GM19395 (cell line): ENCODE measurements around the gene BRD1.
"Not testable (repeated sequence)": the region's sequence is repeated elsewhere in the genome, so short reads cannot be mapped to it uniquely, and the experiment has no call there.

Experiments used
- ATAC-seq: cut with Tn5 transposase; IDR thresholded peaks from one replicate; pipeline ENCODE4 v1.9.1; 2021; ENCODE audit warnings: mild to moderate bottlenecking, moderate library complexity; ENCODE audit not compliant: unreplicated experiment

Gene BRD1

GRCh38 chr22:49853981-49854831 is 26.5 kb upstream of the BRD1 start:
- ATAC-seq: peak; percentile 26

GRCh38 chr22:49852898-49853894 is 25.5 kb upstream of the BRD1 start, which contains the start of gene ZBED4:
Gene ZBED4, plus strand, starts transcription at chr22:49853844. Its CDS starts 29,819 bp downstream, at chr22:49883663.
- ATAC-seq: peak; percentile 75

DNA sequence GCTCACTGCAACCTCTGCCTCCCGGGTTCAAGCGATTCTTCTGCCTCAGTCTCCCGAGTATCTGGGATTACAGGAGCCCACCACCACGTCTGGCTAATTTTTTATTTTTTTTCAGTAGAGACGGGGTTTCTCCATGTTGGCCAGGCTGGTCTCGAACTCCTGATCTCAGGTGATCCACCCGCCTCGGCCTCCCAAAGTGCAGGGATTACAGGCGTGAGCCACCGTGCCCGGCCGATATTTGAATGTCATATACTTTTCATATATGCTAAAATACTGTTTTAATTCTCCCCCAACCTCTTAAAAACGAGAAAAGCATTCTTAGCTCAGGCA is 24.9 kb upstream of the BRD1 start:
- not testable (repeated sequence) for ATAC-seq

DNA sequence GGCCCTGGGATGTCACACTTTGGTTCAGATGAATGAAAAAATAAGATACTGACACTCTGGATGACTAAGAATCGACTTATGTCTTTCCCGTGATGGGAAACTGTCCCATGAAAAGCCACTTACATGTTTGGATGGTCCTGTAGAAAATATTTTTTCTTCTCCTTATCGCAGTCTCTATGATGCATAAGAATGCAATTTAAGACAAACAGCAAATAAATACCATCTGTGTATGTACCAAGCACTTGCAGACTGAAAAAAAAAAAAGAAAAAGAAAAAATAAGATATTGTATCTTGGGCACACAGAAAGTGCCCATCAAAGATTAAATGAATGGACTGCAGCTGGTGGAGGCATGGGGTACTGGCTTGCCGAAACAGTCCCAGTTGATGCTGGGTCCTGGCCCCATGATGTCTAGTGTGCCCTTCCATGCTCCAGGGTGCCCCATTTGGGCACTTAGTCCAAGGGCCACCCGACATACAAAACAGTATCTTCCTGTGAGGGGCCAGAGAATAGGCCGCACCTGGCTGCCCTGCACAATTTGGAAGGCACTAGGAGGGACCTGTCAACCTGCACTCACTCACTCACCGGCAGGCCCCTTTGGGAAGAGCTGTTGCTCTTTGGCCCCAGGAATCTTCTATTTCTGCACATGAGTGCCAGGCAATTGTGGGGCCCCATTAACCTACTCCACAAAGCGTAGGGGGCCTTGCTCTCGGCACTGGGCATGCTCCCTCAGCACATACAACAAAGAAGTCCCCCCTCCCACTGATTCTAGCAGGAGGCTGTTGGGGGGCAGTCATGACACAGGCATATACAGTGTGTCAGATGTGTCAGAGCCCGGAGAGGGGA is 23.5 kb upstream of the BRD1 start:
- no peak for ATAC-seq

DNA sequence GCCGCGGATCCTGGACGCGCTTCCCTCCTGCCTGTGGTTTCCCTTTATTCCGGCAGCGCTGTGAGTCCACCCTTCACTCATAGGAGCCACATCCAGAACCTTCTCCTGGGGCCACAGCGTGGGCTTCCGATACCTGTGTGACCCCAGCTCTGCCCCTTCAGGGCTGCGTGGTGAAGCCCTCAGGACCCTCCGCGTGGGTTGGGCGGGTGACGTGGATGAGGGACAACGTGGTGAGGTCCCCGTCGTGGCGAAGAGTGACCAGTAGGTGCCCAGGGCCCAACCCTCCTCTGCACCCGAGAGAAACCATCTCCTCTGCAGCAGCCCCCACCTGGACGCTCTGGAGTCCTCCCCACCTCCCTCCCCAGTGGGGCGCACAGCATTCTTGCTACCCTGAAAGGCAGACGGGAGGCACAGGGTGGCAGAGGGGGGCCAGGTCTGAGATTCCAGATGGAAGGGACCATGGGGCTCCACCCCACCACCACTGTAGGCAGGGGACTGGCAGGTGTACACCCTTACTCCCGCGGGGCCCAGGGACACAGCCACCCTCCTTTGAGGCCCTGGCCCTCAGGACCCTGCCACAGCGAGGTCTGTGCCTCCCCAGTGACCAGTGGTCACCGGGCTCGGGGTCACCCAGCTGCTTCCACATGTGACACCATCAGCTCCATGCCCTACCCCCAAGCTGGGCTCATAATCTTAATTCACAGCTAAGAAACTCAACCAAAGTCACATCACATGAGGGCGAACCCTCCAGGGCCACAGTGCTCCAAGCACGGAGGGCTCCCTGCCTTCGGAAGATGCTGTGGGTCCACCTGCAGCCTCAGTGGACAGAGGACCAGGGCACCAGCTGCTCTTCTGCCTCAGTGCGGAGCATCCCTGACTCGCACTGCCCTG is 22.6 kb upstream of the BRD1 start:
- ATAC-seq: no peak

DNA sequence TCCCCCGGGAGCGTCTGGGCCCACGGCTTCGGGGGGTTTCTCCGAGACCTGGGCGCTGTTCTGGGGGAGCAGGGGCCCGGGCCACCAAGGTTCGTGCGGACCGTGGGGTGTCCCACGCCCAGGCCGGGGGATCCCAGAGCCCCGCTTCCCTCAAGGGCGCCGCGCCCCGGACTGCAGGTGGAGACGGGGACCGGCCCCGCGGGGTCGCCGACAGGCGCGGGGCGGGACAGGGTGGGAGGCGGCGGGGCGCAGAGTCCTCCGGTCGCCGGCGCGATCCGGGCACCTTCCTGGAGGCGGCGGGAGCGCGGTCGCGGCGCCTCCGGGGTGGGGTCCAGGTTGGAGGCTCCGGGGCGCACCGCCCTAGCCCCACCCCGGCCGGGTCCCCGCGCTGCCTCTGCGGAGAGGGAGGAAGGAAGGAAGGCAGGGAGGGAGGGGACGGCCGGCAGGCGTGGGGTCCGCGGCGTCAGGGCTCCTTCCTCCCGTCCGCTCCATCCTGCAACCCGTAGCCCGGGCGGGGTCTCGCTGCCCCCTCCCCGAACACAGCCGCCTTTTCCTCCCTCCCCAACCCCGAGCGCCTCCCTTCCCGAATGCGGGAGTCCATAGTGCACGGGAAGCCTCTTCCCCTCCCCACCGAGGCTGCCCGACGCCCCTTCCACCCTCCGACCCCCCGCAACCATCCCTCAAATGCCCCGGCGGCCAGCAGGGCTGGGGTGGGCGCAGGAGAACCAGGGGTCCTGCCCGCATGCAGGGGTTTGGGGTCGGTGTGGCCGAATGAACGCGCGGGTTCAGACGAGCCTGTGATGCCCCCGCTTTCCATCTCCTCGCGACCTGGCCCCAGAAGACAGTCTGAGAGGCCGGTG is 21.7 kb upstream of the BRD1 start:
- no peak for ATAC-seq

- ATAC-seq: no peak
Measured at GRCh38 chr22:49848690-49849160, 21.1 kb upstream of the BRD1 start.

- ATAC-seq: no peak
Measured at GRCh38 chr22:49847751-49848689, 20.3 kb upstream of the BRD1 start.

- no peak for ATAC-seq
Measured at GRCh38 chr22:49845666-49846459, 18.2 kb upstream of the BRD1 start.

GRCh38 chr22:49845241-49845640 is 17.6 kb upstream of the BRD1 start:
- no peak for ATAC-seq

DNA sequence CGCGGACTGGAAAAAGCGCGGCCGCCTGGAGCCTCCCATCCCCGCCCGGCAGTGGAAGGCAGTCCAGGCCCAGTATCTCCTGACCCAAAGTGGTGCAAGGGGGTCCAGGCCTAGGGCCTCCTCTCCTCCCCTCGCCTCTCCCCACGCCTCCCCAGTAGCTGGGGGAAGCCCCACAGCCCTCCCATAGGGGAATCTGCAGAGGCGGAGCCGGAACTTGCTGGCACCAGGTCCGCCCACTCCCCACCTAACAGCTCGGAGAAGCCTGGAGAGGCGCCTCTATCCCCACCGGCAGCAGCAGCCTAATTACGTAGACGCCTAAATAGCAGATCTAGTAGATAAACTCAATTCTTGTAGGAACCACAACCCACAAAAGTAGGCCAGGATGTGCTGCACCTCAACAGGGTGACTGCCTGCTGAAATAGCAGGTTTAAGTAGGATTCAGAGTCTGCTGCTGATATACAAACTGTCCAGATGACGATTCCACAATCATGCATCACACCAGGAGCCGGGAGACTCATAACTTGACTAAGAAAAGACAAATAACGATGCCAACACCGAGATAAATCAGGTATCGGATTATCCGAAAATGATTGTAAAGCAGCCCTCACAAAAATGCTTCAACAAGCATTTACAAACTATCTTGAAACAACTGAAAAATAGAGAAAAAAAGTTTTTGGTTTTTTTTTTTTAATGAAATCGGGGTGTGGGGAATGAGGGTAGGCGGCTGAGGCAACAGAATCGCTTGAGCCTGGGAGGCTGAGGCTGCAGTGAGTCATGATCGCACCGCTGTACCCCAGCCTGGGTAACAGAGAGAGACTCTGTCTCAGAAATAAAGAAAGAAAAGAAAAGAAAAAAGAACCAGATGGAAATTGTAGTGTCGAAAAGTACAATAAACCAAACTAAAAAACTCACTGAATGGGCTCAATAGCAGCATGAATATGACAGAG is 11.4 kb upstream of the BRD1 start:
- no peak for ATAC-seq

- ATAC-seq: no peak
Measured at GRCh38 chr22:49833340-49834007, 5.8 kb upstream of the BRD1 start.

- ATAC-seq: no peak
Measured at GRCh38 chr22:49829044-49829853, 1.6 kb upstream of the BRD1 start.

GRCh38 chr22:49828599-49828965 is 909 bp upstream of the BRD1 start:
- no peak for ATAC-seq
